HepG2 (cell line): ENCODE results near the gene TEKT5. TPM values are rescaled to one million over a fixed set of nuclear protein-coding genes. Genes with fewer than 3 reads are reported as not detected.

Experiments
- CBFB ChIP-seq: sonication (generic); formaldehyde crosslinking; IDR thresholded peaks from 2 replicates; pipeline ENCODE4 v1.4.0; 2020; ENCODE audit warnings: missing genetic modification reagents
- DNMT1 ChIP-seq: sonication (generic); formaldehyde crosslinking; IDR thresholded peaks from 2 replicates; pipeline ENCODE4 v1.5.1; 2020; ENCODE audit warnings: mild to moderate bottlenecking, missing genetic modification reagents
- FOSL2 ChIP-seq: sonication (generic); formaldehyde crosslinking; IDR thresholded peaks from 2 replicates; pipeline ENCODE4 v1.4.0; 2020; ENCODE audit warnings: missing genetic modification reagents
- NR2C2 ChIP-seq: sonication (generic); formaldehyde crosslinking; IDR thresholded peaks from 2 replicates; pipeline ENCODE4 v1.4.0; 2020; ENCODE audit warnings: missing genetic modification reagents, mild to moderate bottlenecking, moderate library complexity, borderline replicate concordance
- ZNF264 ChIP-seq: sonication (generic); formaldehyde crosslinking; IDR thresholded peaks from 2 replicates; pipeline ENCODE4 v1.4.0; 2020; ENCODE audit warnings: missing genetic modification reagents
- ZNF3 ChIP-seq: IDR thresholded peaks from 2 replicates; pipeline ENCODE4 v1.7.0; 2017; ENCODE audit warnings: inconsistent platforms
- ZNF550 ChIP-seq: sonication (generic); formaldehyde crosslinking; IDR thresholded peaks from 2 replicates; pipeline ENCODE4 v1.4.0; 2020; ENCODE audit warnings: mild to moderate bottlenecking, missing genetic modification reagents, borderline replicate concordance
- ZNF605 ChIP-seq: sonication (generic); formaldehyde crosslinking; IDR thresholded peaks from 2 replicates; pipeline ENCODE4 v1.8.0; 2022; ENCODE audit warnings: mild to moderate bottlenecking, missing genetic modification reagents
- ZNF672 ChIP-seq: sonication (generic); formaldehyde crosslinking; IDR thresholded peaks from 2 replicates; pipeline ENCODE4 v1.8.1; 2022; ENCODE audit warnings: missing genetic modification reagents
- polyA plus RNA-seq, 8 experiments: library from polyadenylated mRNA; depleted of rRNA in 3 of 8; stranded (reverse) in 7 of 8; unstranded in 1 of 8; fragments of >200 nt; fragmentation: Illumina TruSeq in 4 of 8; extraction: Trizol in 4 of 8; gene quantifications; 2 replicates each; pipeline versions ENCODE4 v1.2.1 to v1.2.3, GENCODE V29; 2011 to 2016; ENCODE audit warnings: low read depth in 4 of 8, missing spikeins in 1 of 8, mixed read lengths in 1 of 8; ENCODE audit not compliant: insufficient read depth in 1 of 8
- total RNA-seq, 5 experiments: library from RNA; depleted of rRNA; stranded (reverse); fragments of >200 nt; fragmentation: Illumina TruSeq; extraction: Trizol; gene quantifications; 2 replicates each; pipeline ENCODE4 v1.2.3, GENCODE V29; 2016; ENCODE audit warnings: low read depth in 1 of 5
- TF ChIP-seq, protein P1 (sequence below): sonication (generic); formaldehyde crosslinking; IDR thresholded peaks from 2 replicates; pipeline ENCODE4 v1.5.1; 2020; ENCODE audit warnings: mild to moderate bottlenecking, missing genetic modification reagents, borderline replicate concordance
- TF ChIP-seq, protein P2 (sequence below): sonication (generic); formaldehyde crosslinking; IDR thresholded peaks from 2 replicates; pipeline ENCODE4 v1.4.0; 2020; ENCODE audit warnings: mild to moderate bottlenecking, missing genetic modification reagents
- TF ChIP-seq, protein P3 (sequence below): sonication (generic); formaldehyde crosslinking; conservative IDR thresholded peaks from 2 replicates; pipeline ENCODE4 v1.4.0; 2020; ENCODE audit warnings: missing genetic modification reagents
- TF ChIP-seq, protein P4 (sequence below): sonication (generic); formaldehyde crosslinking; IDR thresholded peaks from 2 replicates; pipeline ENCODE4 v1.5.0; 2020; ENCODE audit warnings: missing genetic modification reagents
- TF ChIP-seq, protein P5 (sequence below): sonication (generic); formaldehyde crosslinking; IDR thresholded peaks from 2 replicates; pipeline ENCODE4 v1.4.0; 2020; ENCODE audit warnings: low read depth, mild to moderate bottlenecking, missing genetic modification reagents

TEKT5 gene
- total and polyA plus RNA-seq, 2 of the 13 experiments (the other 11 are each of a cell fraction or from before 2014, with no cell fraction given): 0.16 TPM; not detected in 1

DNA sequence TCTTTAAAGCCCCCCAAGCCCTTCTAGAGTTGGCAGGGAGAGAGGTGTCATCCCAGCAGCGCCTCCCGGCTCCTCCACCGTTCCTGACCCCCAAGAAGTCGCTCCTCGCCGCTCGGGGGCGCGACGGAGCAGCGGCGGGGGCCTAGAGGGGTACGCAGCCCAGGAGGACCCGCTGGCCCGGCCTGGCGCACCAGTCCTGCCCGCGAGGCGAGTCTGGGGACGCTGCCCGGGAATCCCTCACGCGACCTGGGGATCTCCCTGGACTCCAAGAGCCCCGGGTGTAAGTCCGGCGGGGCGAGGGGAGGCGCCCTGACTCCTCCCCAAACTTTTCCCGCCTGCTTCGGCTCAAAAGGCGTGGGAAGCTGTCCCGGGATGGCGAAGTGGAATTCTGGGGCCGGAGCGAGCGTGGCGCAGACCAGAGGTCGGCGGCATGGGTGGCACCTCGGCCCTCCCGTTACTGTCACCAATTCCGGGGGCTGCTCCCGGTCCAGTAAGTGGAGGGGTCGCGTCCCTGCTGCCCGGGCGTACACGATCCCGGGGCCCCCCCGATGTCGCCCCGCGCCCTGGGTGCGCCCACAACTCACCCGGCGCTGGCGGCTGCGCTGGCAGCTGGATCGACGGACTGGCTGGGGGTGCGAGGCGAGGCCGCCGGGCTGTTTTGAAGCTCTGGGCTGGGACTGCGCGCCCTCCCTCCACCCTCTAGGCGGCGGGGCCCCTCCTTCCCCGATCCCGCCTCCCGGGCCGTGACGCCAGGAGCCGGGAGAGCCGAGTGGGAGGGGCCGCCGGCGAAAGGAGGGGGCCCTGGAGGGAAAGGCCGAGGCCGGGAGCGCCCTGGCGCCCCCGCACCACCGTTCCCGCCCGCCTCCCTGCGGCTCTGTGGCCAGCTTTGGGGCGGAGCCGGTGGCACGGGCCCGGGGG, 114.5 kb downstream of the TEKT5 start, which contains the start of gene EMP2 (continued):
- TF ChIP-seq, protein P1, sequence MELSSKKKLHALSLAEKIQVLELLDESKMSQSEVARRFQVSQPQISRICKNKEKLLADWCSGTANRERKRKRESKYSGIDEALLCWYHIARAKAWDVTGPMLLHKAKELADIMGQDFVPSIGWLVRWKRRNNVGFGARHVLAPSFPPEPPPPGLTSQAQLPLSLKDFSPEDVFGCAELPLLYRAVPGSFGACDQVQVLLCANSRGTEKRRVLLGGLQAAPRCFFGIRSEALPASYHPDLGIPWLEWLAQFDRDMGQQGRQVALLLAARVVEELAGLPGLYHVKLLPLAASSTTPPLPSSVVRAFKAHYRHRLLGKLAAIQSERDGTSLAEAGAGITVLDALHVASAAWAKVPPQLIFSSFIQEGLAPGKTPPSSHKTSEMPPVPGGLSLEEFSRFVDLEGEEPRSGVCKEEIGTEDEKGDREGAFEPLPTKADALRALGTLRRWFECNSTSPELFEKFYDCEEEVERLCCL (CRISPR knock-in tag): no peak
- TF ChIP-seq, protein P2, sequence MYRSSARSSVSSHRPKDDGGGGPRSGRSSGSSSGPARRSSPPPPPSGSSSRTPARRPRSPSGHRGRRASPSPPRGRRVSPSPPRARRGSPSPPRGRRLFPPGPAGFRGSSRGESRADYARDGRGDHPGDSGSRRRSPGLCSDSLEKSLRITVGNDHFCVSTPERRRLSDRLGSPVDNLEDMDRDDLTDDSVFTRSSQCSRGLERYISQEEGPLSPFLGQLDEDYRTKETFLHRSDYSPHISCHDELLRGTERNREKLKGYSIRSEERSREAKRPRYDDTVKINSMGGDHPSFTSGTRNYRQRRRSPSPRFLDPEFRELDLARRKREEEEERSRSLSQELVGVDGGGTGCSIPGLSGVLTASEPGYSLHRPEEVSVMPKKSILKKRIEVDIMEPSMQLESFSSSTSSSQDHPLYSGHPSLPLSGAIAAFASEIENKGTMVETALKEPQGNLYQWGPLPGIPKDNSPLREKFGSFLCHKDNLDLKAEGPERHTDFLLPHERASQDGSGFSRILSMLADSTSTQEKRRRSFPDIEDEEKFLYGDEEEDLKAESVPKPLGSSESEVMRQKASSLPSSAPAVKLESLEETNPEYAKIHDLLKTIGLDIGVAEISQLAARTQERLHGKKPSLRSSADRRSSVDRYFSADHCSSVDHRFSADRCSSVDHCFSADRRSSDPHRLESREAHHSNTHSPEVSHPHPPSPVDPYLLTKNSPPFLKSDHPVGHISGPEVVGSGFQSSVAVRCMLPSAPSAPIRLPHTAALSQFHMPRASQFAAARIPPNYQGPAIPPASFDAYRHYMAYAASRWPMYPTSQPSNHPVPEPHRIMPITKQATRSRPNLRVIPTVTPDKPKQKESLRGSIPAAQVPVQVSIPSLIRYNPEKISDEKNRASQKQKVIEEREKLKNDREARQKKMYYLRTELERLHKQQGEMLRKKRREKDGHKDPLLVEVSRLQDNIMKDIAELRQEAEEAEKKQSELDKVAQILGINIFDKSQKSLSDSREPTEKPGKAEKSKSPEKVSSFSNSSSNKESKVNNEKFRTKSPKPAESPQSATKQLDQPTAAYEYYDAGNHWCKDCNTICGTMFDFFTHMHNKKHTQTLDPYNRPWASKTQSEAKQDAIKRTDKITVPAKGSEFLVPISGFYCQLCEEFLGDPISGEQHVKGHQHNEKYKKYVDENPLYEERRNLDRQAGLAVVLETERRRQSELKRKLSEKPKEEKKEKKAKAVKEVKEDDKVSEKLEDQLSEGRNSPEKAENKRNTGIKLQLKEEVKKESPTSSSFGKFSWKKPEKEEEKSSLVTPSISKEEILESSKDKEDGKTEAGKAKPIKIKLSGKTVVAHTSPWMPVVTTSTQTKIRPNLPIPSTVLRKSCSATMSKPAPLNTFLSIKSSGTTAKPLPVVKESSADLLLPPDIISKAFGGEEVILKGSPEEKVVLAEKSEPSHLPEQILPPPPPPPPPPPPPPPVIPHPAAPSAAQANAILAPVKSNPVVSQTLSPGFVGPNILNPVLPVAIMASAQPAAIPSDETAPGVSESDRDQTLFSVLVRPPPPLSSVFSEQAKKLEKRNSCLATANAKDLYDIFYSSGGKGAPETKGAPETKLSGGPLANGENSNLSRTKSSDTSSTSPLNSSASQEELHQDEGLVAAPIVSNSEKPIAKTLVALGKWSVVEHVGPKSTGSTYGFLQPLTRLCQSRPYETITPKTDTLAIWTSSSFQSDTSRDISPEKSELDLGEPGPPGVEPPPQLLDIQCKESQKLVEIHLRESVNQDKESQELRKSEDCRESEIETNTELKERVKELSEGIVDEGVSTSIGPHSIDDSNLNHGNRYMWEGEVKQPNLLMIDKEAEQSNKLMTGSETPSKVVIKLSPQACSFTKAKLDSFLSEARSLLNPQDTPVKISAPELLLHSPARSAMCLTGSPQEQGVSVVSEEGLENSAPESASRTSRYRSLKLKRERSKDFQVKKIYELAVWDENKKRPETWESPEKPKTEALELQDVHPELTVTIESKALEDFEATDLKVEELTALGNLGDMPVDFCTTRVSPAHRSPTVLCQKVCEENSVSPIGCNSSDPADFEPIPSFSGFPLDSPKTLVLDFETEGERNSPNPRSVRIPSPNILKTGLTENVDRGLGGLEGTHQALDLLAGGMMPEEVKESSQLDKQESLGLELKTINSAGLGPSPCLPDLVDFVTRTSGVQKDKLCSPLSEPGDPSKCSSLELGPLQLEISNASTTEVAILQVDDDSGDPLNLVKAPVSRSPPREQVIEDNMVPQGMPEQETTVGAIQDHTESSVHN (CRISPR knock-in tag): peak; percentile 60; the same call in 1 of the 2 replicates
- peak; percentile 88 for TF ChIP-seq DNMT1 (CRISPR knock-in tag)
- no peak for TF ChIP-seq ZNF3 (CRISPR knock-in tag)
- peak; percentile 57; the same call in 1 of the 2 replicates for TF ChIP-seq ZNF550 (CRISPR knock-in tag)
- TF ChIP-seq ZNF264 (CRISPR knock-in tag): peak; percentile 68
- TF ChIP-seq NR2C2 (CRISPR knock-in tag): peak; percentile 55; the same call in 1 of the 2 replicates
- TF ChIP-seq, protein P3, sequence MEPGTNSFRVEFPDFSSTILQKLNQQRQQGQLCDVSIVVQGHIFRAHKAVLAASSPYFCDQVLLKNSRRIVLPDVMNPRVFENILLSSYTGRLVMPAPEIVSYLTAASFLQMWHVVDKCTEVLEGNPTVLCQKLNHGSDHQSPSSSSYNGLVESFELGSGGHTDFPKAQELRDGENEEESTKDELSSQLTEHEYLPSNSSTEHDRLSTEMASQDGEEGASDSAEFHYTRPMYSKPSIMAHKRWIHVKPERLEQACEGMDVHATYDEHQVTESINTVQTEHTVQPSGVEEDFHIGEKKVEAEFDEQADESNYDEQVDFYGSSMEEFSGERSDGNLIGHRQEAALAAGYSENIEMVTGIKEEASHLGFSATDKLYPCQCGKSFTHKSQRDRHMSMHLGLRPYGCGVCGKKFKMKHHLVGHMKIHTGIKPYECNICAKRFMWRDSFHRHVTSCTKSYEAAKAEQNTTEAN (CRISPR knock-in tag): peak; percentile 64
- TF ChIP-seq, protein P4, sequence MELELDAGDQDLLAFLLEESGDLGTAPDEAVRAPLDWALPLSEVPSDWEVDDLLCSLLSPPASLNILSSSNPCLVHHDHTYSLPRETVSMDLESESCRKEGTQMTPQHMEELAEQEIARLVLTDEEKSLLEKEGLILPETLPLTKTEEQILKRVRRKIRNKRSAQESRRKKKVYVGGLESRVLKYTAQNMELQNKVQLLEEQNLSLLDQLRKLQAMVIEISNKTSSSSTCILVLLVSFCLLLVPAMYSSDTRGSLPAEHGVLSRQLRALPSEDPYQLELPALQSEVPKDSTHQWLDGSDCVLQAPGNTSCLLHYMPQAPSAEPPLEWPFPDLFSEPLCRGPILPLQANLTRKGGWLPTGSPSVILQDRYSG: no peak; the same call in 1 of the 2 replicates
- no peak for TF ChIP-seq CBFB (CRISPR knock-in tag)
- TF ChIP-seq, protein P5, sequence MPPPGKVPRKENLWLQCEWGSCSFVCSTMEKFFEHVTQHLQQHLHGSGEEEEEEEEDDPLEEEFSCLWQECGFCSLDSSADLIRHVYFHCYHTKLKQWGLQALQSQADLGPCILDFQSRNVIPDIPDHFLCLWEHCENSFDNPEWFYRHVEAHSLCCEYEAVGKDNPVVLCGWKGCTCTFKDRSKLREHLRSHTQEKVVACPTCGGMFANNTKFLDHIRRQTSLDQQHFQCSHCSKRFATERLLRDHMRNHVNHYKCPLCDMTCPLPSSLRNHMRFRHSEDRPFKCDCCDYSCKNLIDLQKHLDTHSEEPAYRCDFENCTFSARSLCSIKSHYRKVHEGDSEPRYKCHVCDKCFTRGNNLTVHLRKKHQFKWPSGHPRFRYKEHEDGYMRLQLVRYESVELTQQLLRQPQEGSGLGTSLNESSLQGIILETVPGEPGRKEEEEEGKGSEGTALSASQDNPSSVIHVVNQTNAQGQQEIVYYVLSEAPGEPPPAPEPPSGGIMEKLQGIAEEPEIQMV (CRISPR knock-in tag): peak; percentile 80
- TF ChIP-seq ZNF672: no peak; the same call in 1 of the 2 replicates
- peak; percentile 41; the same call in 1 of the 2 replicates for TF ChIP-seq FOSL2
- TF ChIP-seq ZNF605: peak; percentile 46; the same call in 1 of the 2 replicates
